GM18867 (cell line): ENCODE measurements around the gene STAB1.

Source experiments
- ATAC-seq: cut with Tn5 transposase; IDR thresholded peaks from one replicate; pipeline ENCODE4 v1.9.1; 2021; ENCODE audit warnings: mild to moderate bottlenecking, moderate library complexity; ENCODE audit not compliant: unreplicated experiment

STAB1 gene

GRCh38 chr3:52534281-52535183 lies 39.4 kb downstream of the STAB1 start:
- ATAC-seq, result no peak

GRCh38 chr3:52535411-52536111 lies 40.4 kb downstream of the STAB1 start:
- ATAC-seq, result no peak

- ATAC-seq, result no peak
These were observed 40.9 kb downstream of the STAB1 start for GRCh38 chr3:52536112-52536368.

DNA sequence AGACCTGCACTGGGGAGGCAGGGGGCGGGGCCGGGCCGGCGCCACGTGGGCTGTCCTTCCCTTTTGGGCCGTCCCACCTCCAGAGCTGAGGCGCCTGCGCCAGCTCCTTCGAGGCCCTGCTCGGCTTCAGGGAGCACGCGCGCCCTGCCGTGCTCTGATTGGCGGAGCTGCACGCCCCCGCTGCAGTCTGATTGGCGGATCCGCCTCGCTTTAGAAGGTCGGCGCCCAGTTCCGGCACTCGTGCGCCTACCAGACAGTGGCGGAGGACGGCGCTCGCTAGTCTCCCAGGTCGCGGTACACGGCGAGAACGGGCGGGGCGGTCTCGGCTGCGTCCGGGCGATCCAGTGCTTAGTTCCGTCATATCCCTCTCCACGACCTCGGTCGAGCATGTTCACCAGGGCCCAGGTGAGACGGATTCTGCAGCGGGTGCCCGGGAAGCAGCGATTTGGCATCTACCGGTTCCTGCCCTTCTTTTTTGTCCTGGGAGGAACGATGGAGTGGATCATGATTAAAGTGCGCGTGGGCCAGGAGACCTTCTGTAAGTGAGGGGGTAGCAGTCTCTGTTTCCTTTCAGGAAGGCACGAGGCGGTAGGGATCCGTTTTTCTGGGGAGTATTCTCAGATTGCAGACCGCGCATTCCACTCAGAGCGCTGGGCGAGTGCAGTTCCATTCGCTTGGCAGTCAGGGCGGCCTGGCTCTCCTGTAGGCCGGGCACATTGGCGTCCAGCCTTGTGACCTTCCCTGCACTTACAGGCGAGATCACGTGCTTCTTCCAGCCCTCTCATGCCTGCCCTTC lies 41.4 kb downstream of the STAB1 start, which contains the start of gene UQCC5:
Gene UQCC5, plus strand, starts transcription at position 237 of the 796 bp plus-strand sequence. Its CDS starts 151 bp downstream, at position 388.
- peak; percentile 87 for ATAC-seq

DNA sequence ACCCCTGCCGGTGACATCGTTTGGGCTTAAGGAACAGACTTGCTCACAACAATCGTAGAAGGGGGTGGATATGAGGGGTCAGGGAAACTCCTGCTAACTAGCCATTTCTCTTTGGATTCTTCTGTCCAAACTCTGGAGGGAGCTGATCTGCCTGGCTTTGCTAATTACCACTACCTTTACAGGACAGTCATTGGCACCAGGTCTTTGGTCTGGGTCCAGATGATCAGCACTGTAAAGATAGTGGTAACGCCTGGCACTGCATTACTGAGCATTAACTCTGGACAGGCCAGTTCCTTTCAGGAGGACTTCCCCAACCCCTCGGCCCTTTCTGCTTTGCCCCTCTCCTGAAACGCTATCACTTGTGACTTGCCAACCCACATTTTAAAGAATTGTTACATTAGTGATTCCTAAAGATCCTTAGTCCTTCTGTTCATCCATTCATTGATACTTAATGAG lies 42.1 kb downstream of the STAB1 start:
- ATAC-seq, result no peak

DNA sequence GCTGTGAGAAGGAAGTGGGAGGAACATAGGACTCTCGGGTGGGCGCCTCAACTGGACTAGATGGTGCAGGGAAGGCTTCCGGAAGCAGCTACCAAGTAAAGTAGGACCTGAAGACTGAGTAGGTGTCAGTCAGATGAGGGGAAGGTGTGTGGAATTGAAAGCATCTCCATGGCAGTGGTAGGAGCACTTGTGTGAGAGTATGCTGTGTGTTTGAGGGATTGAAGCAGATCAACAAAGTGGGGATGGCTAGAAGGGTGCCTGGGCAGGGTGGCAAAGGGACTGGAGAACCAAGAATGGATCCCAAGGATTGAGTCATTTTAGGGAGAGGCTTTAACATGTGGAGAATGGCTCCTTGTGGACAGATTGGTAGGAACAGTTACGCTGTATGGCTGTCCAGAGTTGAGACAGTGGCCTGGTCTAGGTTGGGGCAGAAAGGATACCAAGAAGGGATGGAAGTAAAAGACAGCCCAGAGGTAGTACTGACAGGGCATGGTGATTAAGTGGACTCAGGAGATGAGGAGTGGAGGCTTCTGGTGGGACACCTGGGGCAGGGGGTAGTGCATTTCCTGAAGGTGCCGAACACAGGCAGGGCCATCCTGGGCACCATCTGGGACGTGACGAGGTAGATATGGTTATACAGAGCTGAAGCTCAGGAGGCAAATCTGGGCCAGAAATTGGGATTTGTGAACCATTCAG lies 42.7 kb downstream of the STAB1 start:
- no peak for ATAC-seq

DNA sequence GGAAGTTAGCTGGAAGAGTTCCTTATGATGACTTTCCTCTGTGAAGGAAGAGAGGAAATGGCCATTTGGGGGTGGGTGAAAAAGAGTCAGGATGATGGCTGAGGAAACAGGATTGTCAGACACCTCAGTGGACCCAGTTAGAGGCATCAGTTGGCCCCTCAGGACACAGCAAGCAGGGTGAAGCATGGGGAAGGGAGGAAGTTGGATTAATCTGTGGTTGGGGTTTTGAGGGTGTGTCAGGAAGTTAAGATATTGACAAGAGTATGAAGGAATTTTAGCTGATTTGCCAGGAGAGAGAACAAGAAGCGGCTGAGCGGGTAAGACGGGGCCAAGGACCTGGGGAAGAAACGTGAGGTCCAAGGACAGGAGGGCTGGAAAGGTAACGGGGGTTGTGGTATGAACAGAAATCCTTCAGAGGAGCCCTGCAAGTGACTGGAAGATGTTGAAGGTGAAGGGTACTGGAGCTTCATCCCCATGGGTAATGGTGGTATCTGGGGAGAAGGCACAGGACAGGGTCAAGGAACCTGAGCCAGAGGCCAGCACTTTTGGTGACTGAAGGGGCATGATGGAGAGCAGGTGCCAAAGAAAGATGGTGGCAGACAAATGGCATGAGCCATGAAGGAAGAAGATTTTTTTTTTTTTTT lies 44.0 kb downstream of the STAB1 start:
- ATAC-seq, result no peak

DNA sequence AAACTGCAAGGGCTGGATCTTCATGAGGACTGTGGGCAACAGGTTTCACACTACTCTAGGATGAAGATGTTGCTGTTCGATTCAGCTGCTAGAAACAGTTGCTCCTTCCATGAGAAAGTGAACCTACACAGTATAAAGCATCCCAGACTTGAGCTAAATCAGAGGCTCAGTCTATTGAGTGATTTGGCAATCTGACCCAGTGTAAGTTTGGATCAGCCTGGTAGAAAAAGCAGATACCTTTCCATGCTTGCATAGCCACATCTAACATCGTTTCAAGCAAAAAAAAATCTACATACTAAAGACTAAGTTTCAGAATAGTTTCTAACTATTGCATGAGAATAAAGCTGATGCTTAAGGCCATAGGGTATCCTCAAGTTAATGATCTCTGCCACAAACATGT lies 45.9 kb downstream of the STAB1 start:
- no peak for ATAC-seq

- ATAC-seq, result no peak
These were observed 49.8 kb downstream of the STAB1 start for GRCh38 chr3:52544937-52545336.

DNA sequence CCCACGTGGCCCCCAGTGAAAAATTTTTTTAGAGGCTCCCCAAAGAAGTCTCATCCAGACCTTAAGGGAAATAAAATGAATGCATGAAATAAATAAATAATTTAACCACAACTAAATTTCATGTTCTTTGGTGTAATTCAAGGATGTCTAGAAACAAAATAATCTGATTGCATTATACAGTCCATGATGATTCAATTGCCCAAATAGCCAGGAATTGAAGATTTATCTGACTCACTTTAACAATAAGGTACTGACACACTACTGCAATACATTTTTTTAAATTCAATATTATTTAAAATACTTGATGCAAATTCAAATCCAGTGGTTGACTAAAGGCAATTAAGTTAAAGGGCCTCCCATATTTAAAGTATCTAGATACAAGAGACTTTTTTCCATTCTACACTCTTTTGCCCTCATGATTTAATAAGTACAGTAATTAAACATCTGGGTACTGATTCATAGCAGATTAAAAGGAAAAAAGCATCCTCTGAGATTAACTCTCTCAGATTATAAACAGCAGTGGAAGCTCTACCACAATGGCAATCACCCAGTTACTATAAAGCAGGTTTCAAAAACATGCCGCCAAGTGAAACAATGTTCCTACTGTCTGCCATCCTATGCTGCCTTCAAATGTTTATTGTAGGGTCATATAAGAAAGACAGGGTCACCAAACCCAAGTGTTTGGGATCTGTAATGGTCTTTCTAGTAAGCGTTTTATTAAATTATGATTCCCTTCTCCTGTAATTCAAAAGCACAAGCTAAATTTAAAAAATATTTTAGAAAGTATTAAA lies 51.2 kb downstream of the STAB1 start:
- no peak for ATAC-seq

DNA sequence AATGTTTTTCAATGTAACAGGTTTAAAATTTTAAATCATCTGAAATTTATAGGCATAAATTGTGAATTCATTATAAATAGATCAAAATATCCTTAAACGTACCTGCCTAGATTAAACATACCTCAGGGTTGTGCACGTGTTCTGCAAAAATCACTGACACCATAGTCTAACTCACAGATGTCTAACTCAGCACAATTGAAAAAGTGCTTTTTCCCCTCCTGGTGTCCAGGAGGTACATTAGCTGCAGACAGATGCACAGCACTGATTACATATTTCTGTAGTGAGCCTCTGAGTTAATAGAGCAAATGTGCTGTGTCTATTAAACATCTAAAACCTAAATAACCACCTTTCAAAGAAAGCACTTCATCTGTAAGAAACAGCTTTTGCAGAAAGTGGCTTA lies 52.0 kb downstream of the STAB1 start:
- no peak for ATAC-seq

- no peak for ATAC-seq
These were observed 56.0 kb downstream of the STAB1 start for GRCh38 chr3:52551118-52551517.

GRCh38 chr3:52552089-52552488 lies 57.0 kb downstream of the STAB1 start:
- no peak for ATAC-seq

- no peak for ATAC-seq
These were observed 59.1 kb downstream of the STAB1 start for GRCh38 chr3:52554026-52554755.

- ATAC-seq, result no peak
These were observed 59.9 kb downstream of the STAB1 start for GRCh38 chr3:52555056-52555455.

GRCh38 chr3:52557011-52557960 lies 62.1 kb downstream of the STAB1 start:
- no peak for ATAC-seq

DNA sequence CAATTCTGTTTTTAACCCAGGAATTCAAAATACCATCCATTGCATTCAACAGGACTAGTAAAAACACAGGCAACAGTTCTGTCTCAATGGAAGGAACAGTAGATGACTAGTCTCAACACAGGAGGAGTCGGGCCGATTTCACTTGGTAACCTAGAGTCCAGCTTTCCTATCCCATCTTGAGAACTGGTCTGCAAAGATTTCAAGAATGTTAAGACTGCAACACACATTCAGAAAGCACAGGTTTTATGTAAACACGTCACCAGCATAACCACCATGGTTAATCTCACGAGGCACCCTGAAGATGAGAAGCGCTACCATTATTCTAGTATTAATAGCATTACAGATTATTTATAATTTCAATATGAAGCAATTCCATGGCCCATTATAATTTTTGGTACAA lies 63.3 kb downstream of the STAB1 start:
- ATAC-seq, result no peak
